Heart right ventricle (tissue), 16 donors: ENCODE data around the gene ATP6V0E1. TPM values are rescaled to one million over a fixed set of nuclear protein-coding genes. Genes with fewer than 3 reads are reported as not detected.

Source experiments
- ATAC-seq, 8 donors: fragments of 200-7000 bp; cut with Tn5 transposase; one replicate each; pipeline ENCODE4 v1.9.1; 2020; ENCODE audit warnings: mild to moderate bottlenecking in 8 of 8, moderate library complexity in 8 of 8, moderate number of reproducible peaks in 1 of 8
- DNase-seq, 2 donors: peaks; one replicate each; pipeline ENCODE4 v3.0.0-alpha.2; 2020
- H3K27ac ChIP-seq, 10 donors: fragments of 200-600 bp; sonication (generic) in 2 of 10; one replicate each; pipeline versions ENCODE4 v1.5.0 to v1.8.0; 2020 to 2022; ENCODE audit warnings: mild to moderate bottlenecking in 3 of 10
- H3K27me3 ChIP-seq, 7 donors: fragments of 200-600 bp; one replicate each; pipeline ENCODE4 v1.8.0; 2021 to 2022; ENCODE audit warnings: mild to moderate bottlenecking in 2 of 7
- H3K36me3 ChIP-seq, 9 donors: fragments of 200-600 bp; sonication (generic) in 1 of 9; one replicate each; pipeline versions ENCODE4 v1.5.0 to v1.8.0; 2020 to 2022; ENCODE audit warnings: mild to moderate bottlenecking in 2 of 9
- H3K4me1 ChIP-seq, 9 donors: fragments of 200-600 bp; sonication (generic) in 1 of 9; one replicate each; pipeline versions ENCODE4 v1.5.0 to v1.8.0; 2020 to 2022; ENCODE audit warnings: mild to moderate bottlenecking in 4 of 9
- H3K4me3 ChIP-seq, 10 donors: fragments of 200-600 bp; sonication (generic) in 2 of 10; one replicate each; pipeline versions ENCODE4 v1.5.0 to v1.8.0; 2020 to 2022; ENCODE audit warnings: mild to moderate bottlenecking in 7 of 10, moderate library complexity in 2 of 10
- H3K9me3 ChIP-seq, 11 donors: fragments of 200-600 bp in 10 of 11; sonication (generic) in 2 of 11; one replicate each; pipeline versions ENCODE4 v1.5.0 to v1.8.0; 2013 to 2022; ENCODE audit warnings: mild to moderate bottlenecking in 2 of 11, control low read depth in 1 of 11, moderate library complexity in 1 of 11
- CTCF ChIP-seq, 9 donors: fragments of 200-600 bp; sonication (generic) in 2 of 9; IDR thresholded peaks; one replicate each; pipeline versions ENCODE4 v1.5.0 to v1.8.0; 2021 to 2022; ENCODE audit warnings: antibody characterized with exemption in 9 of 9, mild to moderate bottlenecking in 5 of 9, moderate library complexity in 1 of 9
- WGBS, 2 donors: extraction: QIAGEN DNeasy Blood & Tissue Kit; methylation state at CpG; one replicate each; pipeline ENCODE4 v1.1.7; 2013; ENCODE audit warnings: inconsistent platforms in 1 of 2; 5-methylcytosine and 5-hydroxymethylcytosine counted together
- intact Hi-C, 10 donors: fragments of 100-400 bp; cut with DNase I; formaldehyde crosslinking; loops; one replicate each; pipeline versions ENCODE4 v1.11.1 to v1.14.2; 2022
- polyA plus RNA-seq, 2 donors: library from polyadenylated mRNA; stranded (reverse); fragments of 200-250 nt; gene quantifications; one replicate each; pipeline ENCODE4 v1.2.3, GENCODE V29; 2013
- total RNA-seq, 10 donors: library from RNA; stranded (reverse); fragmentation: NEBNext Ultra II Directional in 3 of 10; extraction: Animal tissue kit (Norgen Biotek cat#: 25700) in 3 of 10; gene quantifications; one replicate each; pipeline versions ENCODE4 v1.2.1 to v1.2.4, GENCODE V29; 2021 to 2023
- donor health status: Arrhythmogenic right ventricular cardiomyopathy.
- donor health status: ischemic (EF 13 %, LVEDD 7.1; RV severe dilation, severe dysfunction).
- donor health status: healthy with polysubstance abuse.
- donor health status: DM: no; HTN: yes; CAD: no.
- donor health status: DM: no; HTN: no; CAD: no.
- donor health status: ischemic (EF 25% LVEDD 6.9; RV normal size, moderate dysfunction).
- donor health status: ischemic (EF 25% LVEDD 5.7; RV mildly dilated, moderate dysfunction).
- donor health status: healthy.
- donor health status: DM: yes; HTN: yes; CAD: no.
- donor health status: Ischemic cardiomyopathy.
- donor health status: ischemic (EF 35%, LVEDD 5.7; RV mildly dilated, moderate dysfunction).
- donor health status: nonischemic (EF 11% LVEDD 7.7; RV severe dilation, severe dysfunction).
- donor health status: DM: yes; HTN: yes; CAD: no.
- donor health status: PGD.
- donor health status: ischemic (EF 29% LVEDD 5.4; RV normal size, mild dysfunction).
- donor health status: nonischemic (EF 23%, LVEDD 6.1; RV moderate dilation, normal function).

Gene ATP6V0E1
- total and polyA plus RNA-seq, 12 donors: 134 to 271 (median 194) TPM

- ATAC-seq (no peak), DNase-seq (no peak)
- peaks cover 0 to 9% (median 0%) of the 10 kb centered on the region in 9 donors for H3K36me3 ChIP-seq
- peaks cover 14 to 82% (median 58%) of the 10 kb centered on the region in 9 donors for H3K4me1 ChIP-seq
- WGBS, 2 donors: 66 to 77% methylated on average over 3 of the region's 3 CpGs
- intact Hi-C loops: loop anchor here in 2 of 10 donors (10.0 kb wide), 1 partner anchor 281 kb away; no protein-coding TSS in a partner anchor
- no peaks in the 10 kb centered on the region for H3K9me3 ChIP-seq
- H3K27ac ChIP-seq: no peak overlapping the region
- TF ChIP-seq CTCF (IDR thresholded peaks at IDR 0.05): no peak
- H3K4me3 ChIP-seq: no peak overlapping the region
- H3K27me3 ChIP-seq: no peaks in the 10 kb centered on the region
Observed at GRCh38 chr5:173003360-173003759, 19.8 kb downstream of the ATP6V0E1 start.

- DNase-seq (no peak), ATAC-seq (no peak)
- intact Hi-C loops: loop anchor here in 2 of 10 donors (10.0 kb wide), 1 partner anchor 281 kb away; no protein-coding TSS in a partner anchor
- WGBS, 2 donors: 84 to 86% methylated on average over 2 of the region's 2 CpGs
- no peak overlapping the region for H3K27ac ChIP-seq
- no peaks in the 10 kb centered on the region for H3K9me3 ChIP-seq
- H3K36me3 ChIP-seq: peaks cover 0 to 3% (median 0%) of the 10 kb centered on the region in 9 donors
- no peaks in the 10 kb centered on the region for H3K27me3 ChIP-seq
- TF ChIP-seq CTCF (IDR thresholded peaks at IDR 0.05): no peak
- H3K4me3 ChIP-seq: no peak overlapping the region
- H3K4me1 ChIP-seq: peaks cover 14 to 80% (median 58%) of the 10 kb centered on the region in 9 donors
Observed at GRCh38 chr5:173004013-173004412, 20.4 kb downstream of the ATP6V0E1 start.

GRCh38 chr5:173004447-173004846 lies 20.9 kb downstream of the ATP6V0E1 start:
- no peak for TF ChIP-seq CTCF (IDR thresholded peaks at IDR 0.05)
- WGBS, 2 donors: 70 to 72% methylated on average over 5 of the region's 5 CpGs
- DNase-seq: no peak

GRCh38 chr5:173010021-173010420 lies 26.4 kb downstream of the ATP6V0E1 start:
- intact Hi-C loops: loop anchor here in 3 of 10 donors (5.0 to 10.0 kb wide), 3 partner anchors 47 to 275 kb away; partner anchors contain the start of genes BNIP1 (in 1 of the 3) and CREBRF (in 1 of the 3)
- H3K36me3 ChIP-seq: no peaks in the 10 kb centered on the region
- no peaks in the 10 kb centered on the region for H3K27me3 ChIP-seq
- 79 to 86% methylated on average over 6 of the region's 6 CpGs for WGBS, 2 donors
- ATAC-seq (no peak), DNase-seq (no peak)
- H3K27ac ChIP-seq: peak overlapping the region in 3 of 10 donors; percentile 5 to 26 (median 14)
- no peak for TF ChIP-seq CTCF (IDR thresholded peaks at IDR 0.05)
- peaks cover 8 to 78% (median 31%) of the 10 kb centered on the region in 9 donors for H3K4me1 ChIP-seq
- no peak overlapping the region for H3K4me3 ChIP-seq
- no peaks in the 10 kb centered on the region for H3K9me3 ChIP-seq

More at GRCh38 chr5:173004447-173004846, 20.9 kb downstream of the ATP6V0E1 start:
- peaks cover 0 to 3% (median 0%) of the 10 kb centered on the region in 9 donors for H3K36me3 ChIP-seq
- no peak overlapping the region for H3K4me3 ChIP-seq
- ATAC-seq: no peak
- H3K9me3 ChIP-seq: no peaks in the 10 kb centered on the region
- peaks cover 14 to 75% (median 56%) of the 10 kb centered on the region in 9 donors for H3K4me1 ChIP-seq
- H3K27ac ChIP-seq: no peak overlapping the region
- intact Hi-C loops: loop anchor here in 2 of 10 donors (10.0 kb wide), 1 partner anchor 280 kb away; no protein-coding TSS in a partner anchor
- H3K27me3 ChIP-seq: no peaks in the 10 kb centered on the region
